Activated T-helper 17 cell treated with anti-CD3 and anti-CD28 coated beads, Interleukin-2, amount 50 U/mL, for 72 hours (primary cell): ENCODE results near the gene SEMA4F. TPM values are rescaled to one million over a fixed set of nuclear protein-coding genes. Genes with fewer than 3 reads are reported as not detected.
"Not testable (repeated sequence)": the region's sequence is repeated elsewhere in the genome, so short reads cannot be mapped to it uniquely, and the experiment has no call there.

Source experiments
- ATAC-seq: fragments of 150-1000 bp; cut with Tn5 transposase; replicated peaks from 2 replicates; pipeline ENCODE4 v1.10.0; 2021; ENCODE audit warnings: mild to moderate bottlenecking, moderate library complexity
- H3K27ac Mint-ChIP-seq: one replicate; pipeline ENCODE4 v1.8.0; 2022; ENCODE audit warnings: mixed read lengths
- H3K27me3 Mint-ChIP-seq: one replicate; pipeline ENCODE4 v1.8.0; 2022; ENCODE audit warnings: mixed read lengths
- H3K36me3 Mint-ChIP-seq: one replicate; pipeline ENCODE4 v1.8.0; 2022; ENCODE audit warnings: low read depth, mild to moderate bottlenecking, mixed read lengths
- H3K4me1 Mint-ChIP-seq: one replicate; pipeline ENCODE4 v1.8.0; 2022; ENCODE audit warnings: mixed read lengths
- H3K4me3 Mint-ChIP-seq: one replicate; pipeline ENCODE4 v1.8.0; 2022; ENCODE audit warnings: mild to moderate bottlenecking, mixed read lengths
- H3K9me3 Mint-ChIP-seq: one replicate; pipeline ENCODE4 v1.8.0; 2022; ENCODE audit warnings: mixed read lengths
- total RNA-seq, 2 donors: library from RNA; stranded (reverse); gene quantifications; one replicate each; pipeline ENCODE4 v1.2.3, GENCODE V29; 2022

SEMA4F gene, protein sequence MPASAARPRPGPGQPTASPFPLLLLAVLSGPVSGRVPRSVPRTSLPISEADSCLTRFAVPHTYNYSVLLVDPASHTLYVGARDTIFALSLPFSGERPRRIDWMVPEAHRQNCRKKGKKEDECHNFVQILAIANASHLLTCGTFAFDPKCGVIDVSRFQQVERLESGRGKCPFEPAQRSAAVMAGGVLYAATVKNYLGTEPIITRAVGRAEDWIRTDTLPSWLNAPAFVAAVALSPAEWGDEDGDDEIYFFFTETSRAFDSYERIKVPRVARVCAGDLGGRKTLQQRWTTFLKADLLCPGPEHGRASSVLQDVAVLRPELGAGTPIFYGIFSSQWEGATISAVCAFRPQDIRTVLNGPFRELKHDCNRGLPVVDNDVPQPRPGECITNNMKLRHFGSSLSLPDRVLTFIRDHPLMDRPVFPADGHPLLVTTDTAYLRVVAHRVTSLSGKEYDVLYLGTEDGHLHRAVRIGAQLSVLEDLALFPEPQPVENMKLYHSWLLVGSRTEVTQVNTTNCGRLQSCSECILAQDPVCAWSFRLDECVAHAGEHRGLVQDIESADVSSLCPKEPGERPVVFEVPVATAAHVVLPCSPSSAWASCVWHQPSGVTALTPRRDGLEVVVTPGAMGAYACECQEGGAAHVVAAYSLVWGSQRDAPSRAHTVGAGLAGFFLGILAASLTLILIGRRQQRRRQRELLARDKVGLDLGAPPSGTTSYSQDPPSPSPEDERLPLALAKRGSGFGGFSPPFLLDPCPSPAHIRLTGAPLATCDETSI
- 1 to 10 TPM; 6.5 to 7.3 TPM for total RNA-seq

DNA sequence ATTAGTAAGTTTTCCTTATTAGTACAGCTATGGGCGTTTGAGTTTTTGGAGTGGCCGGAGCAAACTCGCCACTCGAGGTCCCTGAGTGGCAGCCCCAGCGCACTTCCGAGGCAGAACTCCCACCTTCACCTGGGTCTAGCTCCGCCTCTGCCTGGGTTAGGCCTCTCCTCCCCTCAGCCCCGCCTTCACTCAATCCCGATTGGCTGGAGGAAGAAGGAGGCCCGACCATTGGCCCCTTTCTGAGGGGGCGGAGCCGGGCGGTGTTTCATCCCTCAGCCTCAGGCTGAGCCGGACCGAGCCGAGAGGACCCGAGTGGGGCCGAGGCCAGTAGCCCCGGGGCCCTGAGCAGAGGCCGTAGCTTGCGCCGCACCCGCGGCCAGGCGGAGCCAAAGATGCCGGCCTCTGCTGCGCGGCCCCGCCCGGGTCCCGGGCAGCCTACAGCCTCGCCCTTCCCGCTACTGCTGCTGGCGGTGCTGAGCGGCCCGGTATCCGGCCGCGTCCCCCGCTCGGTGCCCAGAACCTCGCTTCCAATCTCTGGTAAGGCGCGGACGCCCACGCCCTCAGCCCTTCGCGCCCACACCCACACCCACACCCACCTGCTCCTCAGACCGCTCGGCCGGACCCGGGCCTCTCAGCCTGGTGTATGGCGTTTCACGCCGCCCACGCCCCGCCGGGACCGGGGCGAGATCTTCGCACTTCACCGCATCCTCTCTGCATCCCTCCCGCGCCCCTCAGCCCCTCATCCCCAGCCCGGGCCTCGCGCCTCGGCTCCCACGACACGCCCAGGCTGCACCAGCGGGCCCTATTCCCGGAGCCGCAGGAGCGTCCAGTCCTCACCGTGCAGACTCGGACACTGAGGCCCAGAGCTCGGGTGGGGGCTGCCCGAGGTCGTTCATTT lies at the start of gene SEMA4F:
Gene SEMA4F (plus strand): TSS at position 263 of the 898 bp plus-strand sequence. CDS start 130 bp downstream, at position 393.
- Mint-ChIP-seq H3K4me3 (peak within 1 kb of the TSS; percentile 75), H3K27me3 (peaks cover 7% of the 10 kb centered on the region), H3K27ac (peak within 1 kb of the TSS; percentile 56), H3K9me3 (no peaks in the 10 kb centered on the region), H3K36me3 (no peaks in the 10 kb centered on the region), H3K4me1 (peaks cover 17% of the 10 kb centered on the region)
- peak; percentile 99 for ATAC-seq

DNA sequence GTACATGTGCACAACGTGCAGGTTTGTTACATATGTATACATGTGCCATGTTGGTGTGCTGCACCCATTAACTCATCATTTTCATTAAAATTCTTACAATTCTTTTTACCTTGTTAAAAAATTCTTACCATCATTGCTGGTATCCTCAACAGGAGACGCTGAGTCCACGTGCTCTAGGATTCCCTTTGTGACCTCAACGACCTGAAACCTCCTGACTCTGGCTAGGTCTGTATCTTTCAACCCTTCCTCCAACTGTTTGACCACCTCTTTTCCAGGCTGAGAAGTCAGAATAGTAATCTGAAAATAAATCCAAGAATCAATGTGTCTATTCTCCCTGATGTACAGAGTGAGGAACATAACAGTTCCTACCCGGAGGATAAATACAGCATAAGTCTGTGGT lies 47.1 kb upstream of the SEMA4F start:
- Mint-ChIP-seq H3K36me3 (no peaks in the 10 kb centered on the region), H3K4me3 (no peak overlapping the region), H3K9me3 (no peaks in the 10 kb centered on the region), H3K27me3 (peaks cover 28% of the 10 kb centered on the region), H3K27ac (no peak overlapping the region), H3K4me1 (peaks cover 11% of the 10 kb centered on the region)
- no peak for ATAC-seq

DNA sequence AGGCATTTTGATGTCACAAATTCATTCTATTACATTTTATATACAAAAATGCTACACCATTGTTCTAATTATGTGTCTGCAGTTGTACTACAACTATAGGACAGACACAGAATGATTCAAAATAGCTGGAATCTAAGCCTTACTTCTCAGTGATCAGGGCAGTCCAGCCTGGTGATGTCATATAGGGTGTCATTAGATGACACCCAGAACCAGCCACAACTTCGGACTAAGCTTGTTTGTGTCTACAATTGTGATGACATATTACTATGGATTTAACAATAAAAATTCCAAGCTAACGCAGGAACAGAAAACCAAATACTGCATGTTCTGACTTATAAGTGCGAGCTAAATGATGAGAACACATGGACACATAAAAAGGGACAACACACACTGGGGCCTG lies 36.9 kb upstream of the SEMA4F start:
- no peak overlapping the region for H3K4me3 Mint-ChIP-seq
- no peaks in the 10 kb centered on the region for H3K36me3 Mint-ChIP-seq
- no peak for ATAC-seq
- H3K4me1 Mint-ChIP-seq, result no peaks in the 10 kb centered on the region
- H3K9me3 Mint-ChIP-seq, result no peaks in the 10 kb centered on the region
- peaks cover 38% of the 10 kb centered on the region for H3K27me3 Mint-ChIP-seq
- H3K27ac Mint-ChIP-seq, result no peak overlapping the region

DNA sequence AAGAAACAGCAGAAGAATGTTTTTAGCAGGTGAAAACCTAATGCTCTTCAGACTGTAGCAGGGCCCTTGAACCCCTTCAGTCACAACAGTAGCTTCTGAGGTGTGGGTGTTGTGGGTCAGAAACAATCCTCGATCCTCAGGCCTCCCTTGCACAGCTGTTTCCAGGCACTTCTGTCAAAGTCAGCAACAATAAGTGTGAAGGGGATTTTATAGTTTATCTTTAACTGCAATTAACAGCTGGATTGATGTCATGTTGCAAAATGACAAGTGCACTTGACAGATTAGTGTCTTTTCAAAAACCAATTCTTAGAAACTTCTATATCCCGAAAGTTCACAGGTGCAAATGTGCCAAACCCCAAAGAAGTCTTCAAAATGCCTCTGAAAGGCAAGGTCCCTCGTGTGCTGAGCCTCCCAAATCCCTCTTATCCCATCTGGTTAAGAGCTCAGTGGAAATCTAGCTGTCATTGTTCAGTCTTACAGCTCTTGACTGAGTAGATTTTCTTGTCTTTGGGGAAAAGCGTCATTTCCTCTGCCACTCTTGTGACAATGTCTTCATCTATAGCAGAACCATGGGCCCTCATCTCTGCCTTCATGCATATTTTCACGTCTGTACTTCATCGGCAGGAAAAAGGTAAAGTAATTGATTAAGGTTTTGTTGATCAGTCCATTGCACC lies 35.5 kb upstream of the SEMA4F start:
- ATAC-seq, result no peak
- Mint-ChIP-seq H3K4me3 (no peak overlapping the region), H3K27ac (no peak overlapping the region), H3K4me1 (no peaks in the 10 kb centered on the region), H3K9me3 (no peaks in the 10 kb centered on the region), H3K27me3 (peaks cover 28% of the 10 kb centered on the region), H3K36me3 (no peaks in the 10 kb centered on the region)

GRCh38 chr2:74619651-74620297 lies 34.3 kb upstream of the SEMA4F start:
- Mint-ChIP-seq H3K9me3 (no peaks in the 10 kb centered on the region), H3K27me3 (peaks cover 16% of the 10 kb centered on the region), H3K27ac (no peak overlapping the region), H3K4me3 (no peak overlapping the region), H3K36me3 (no peaks in the 10 kb centered on the region), H3K4me1 (no peaks in the 10 kb centered on the region)
- no peak for ATAC-seq

- H3K9me3 Mint-ChIP-seq, result no peaks in the 10 kb centered on the region
- H3K36me3 Mint-ChIP-seq, result no peaks in the 10 kb centered on the region
- no peak overlapping the region for H3K4me3 Mint-ChIP-seq
- peaks cover 10% of the 10 kb centered on the region for H3K27me3 Mint-ChIP-seq
- no peaks in the 10 kb centered on the region for H3K4me1 Mint-ChIP-seq
- H3K27ac Mint-ChIP-seq, result no peak overlapping the region
- no peak for ATAC-seq
Measured at GRCh38 chr2:74620671-74621070, 33.4 kb upstream of the SEMA4F start.

DNA sequence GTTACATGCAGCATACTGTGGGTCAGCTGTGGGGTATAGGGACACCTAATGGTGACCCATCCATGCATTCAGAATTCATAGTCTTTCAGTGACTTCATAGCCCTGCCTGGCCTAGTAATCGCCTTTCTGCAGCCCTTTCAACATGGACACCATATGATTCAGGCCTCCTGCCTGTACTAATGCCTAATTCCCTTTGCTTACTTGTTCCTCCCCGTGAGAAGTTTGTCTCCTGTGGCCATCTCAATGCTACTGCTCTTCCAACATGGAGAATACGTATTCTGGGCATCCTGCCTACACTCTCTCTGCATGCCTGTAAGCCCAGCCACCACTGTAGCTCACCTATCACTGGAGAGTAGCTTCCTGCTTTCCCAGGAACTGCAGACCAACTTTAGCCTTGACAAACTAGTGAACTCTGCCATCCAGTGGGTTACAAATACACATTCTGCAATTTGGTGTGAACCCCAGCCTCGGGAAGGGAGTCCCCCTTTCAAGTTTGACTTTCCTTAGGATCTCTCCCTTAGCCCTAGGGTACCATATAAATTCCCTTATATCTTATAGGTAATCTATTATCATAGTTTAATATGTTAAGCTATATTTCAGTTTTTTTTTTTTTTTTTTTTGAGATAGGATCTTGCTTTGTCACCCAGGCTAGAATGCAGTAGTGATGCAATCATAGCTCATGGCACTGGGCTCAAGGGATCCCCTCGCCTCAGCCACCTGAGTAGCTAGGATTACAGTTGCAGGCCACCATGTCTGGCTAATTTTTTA lies 28.2 kb upstream of the SEMA4F start:
- H3K9me3 Mint-ChIP-seq, result no peaks in the 10 kb centered on the region
- H3K27ac Mint-ChIP-seq, result no peak overlapping the region
- H3K36me3 Mint-ChIP-seq, result no peaks in the 10 kb centered on the region
- H3K4me3 Mint-ChIP-seq, result no peak overlapping the region
- peaks cover 3% of the 10 kb centered on the region for H3K27me3 Mint-ChIP-seq
- H3K4me1 Mint-ChIP-seq, result no peaks in the 10 kb centered on the region
- ATAC-seq, result no peak

DNA sequence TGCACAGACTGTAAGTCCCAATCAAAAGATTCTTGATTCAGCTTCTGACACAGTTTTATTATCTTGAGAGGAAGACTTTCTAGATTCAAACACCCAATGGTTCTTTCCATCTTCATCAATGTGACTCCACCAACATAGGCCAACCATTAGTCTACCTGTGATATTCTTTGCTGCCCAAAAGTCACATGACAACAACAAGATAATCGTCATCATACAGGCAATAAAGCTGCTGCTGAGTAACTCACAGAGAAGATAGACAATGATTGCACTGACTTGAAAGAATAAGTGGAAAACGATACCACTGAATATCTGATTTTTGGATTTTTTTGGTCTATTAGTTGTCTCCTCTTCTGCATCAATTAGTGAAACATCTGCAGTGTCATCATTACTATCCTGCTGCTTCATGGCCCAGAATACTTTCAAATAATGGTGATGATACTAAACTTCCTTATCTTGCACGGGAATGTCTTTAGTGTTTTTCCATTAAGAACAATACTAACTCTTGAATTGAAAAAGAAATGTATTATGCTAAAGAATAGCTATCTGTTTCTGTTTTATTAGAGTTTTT lies 25.4 kb upstream of the SEMA4F start:
- no peaks in the 10 kb centered on the region for H3K9me3 Mint-ChIP-seq
- no peak overlapping the region for H3K27ac Mint-ChIP-seq
- peaks cover 3% of the 10 kb centered on the region for H3K27me3 Mint-ChIP-seq
- H3K4me3 Mint-ChIP-seq, result no peak overlapping the region
- no peaks in the 10 kb centered on the region for H3K36me3 Mint-ChIP-seq
- no peak for ATAC-seq
- H3K4me1 Mint-ChIP-seq, result no peaks in the 10 kb centered on the region

GRCh38 chr2:74630454-74630853 lies 23.6 kb upstream of the SEMA4F start:
- ATAC-seq, H3K27me3 Mint-ChIP-seq, H3K4me1 Mint-ChIP-seq, H3K9me3 Mint-ChIP-seq, H3K27ac Mint-ChIP-seq, H3K4me3 Mint-ChIP-seq, H3K36me3 Mint-ChIP-seq: not testable (repeated sequence)

DNA sequence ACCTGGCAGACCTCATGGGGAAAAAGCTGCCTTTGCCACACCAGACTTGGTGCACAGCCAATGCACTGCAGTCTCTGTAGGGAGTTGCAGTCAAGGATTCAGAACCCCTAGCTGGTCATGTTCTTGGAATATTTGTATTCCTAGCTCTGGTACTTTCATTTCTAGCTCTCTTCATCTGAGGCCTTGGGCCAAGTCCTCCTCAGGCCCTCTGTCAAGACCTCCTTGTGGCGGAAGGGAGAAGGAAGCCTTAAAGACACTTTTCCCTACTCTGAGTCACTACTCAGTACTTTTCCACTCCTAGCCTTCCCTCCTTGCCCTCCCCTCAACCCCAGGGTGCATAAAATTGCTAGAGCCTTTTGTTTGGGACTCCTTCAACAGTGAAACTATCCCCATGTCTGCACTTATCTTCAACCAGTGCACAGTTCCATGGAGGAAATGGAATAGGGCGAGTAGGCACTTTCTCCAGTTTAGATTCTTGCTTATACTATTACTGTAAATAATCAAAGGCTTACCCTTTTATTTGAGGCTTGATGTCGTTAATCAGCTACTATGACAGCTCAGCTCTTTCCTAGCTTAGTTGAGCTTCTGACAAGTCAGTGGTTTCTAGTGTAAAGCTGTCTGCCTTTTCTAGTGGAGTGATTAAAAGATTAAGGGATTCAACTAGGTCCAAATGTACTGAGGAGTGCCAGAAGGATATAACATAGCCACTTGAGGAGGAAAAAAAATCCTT lies 21.7 kb upstream of the SEMA4F start:
- Mint-ChIP-seq H3K27me3 (peaks cover 9% of the 10 kb centered on the region), H3K4me3 (no peak overlapping the region), H3K27ac (no peak overlapping the region), H3K36me3 (no peaks in the 10 kb centered on the region), H3K4me1 (no peaks in the 10 kb centered on the region), H3K9me3 (no peaks in the 10 kb centered on the region)
- no peak for ATAC-seq

- H3K36me3 Mint-ChIP-seq, result no peaks in the 10 kb centered on the region
- no peak overlapping the region for H3K27ac Mint-ChIP-seq
- no peaks in the 10 kb centered on the region for H3K9me3 Mint-ChIP-seq
- H3K4me1 Mint-ChIP-seq, result no peaks in the 10 kb centered on the region
- ATAC-seq, result no peak
- H3K27me3 Mint-ChIP-seq, result peaks cover 9% of the 10 kb centered on the region
- H3K4me3 Mint-ChIP-seq, result no peak overlapping the region
Measured at GRCh38 chr2:74632939-74633312, 21.1 kb upstream of the SEMA4F start.

- no peak for ATAC-seq
- Mint-ChIP-seq H3K27ac (no peak overlapping the region), H3K4me3 (no peak overlapping the region), H3K27me3 (peaks cover 26% of the 10 kb centered on the region), H3K4me1 (no peaks in the 10 kb centered on the region), H3K9me3 (no peaks in the 10 kb centered on the region), H3K36me3 (no peaks in the 10 kb centered on the region)
Measured at GRCh38 chr2:74639550-74639949, 14.5 kb upstream of the SEMA4F start.
